ENCODE data around the gene TULP3. TPM values are rescaled to one million over a fixed set of nuclear protein-coding genes. Genes with fewer than 3 reads are reported as not detected.

TULP3 gene
- total RNA-seq, 2 donors from 2014 or later, result 19.5 to 23.6 TPM

DNA sequence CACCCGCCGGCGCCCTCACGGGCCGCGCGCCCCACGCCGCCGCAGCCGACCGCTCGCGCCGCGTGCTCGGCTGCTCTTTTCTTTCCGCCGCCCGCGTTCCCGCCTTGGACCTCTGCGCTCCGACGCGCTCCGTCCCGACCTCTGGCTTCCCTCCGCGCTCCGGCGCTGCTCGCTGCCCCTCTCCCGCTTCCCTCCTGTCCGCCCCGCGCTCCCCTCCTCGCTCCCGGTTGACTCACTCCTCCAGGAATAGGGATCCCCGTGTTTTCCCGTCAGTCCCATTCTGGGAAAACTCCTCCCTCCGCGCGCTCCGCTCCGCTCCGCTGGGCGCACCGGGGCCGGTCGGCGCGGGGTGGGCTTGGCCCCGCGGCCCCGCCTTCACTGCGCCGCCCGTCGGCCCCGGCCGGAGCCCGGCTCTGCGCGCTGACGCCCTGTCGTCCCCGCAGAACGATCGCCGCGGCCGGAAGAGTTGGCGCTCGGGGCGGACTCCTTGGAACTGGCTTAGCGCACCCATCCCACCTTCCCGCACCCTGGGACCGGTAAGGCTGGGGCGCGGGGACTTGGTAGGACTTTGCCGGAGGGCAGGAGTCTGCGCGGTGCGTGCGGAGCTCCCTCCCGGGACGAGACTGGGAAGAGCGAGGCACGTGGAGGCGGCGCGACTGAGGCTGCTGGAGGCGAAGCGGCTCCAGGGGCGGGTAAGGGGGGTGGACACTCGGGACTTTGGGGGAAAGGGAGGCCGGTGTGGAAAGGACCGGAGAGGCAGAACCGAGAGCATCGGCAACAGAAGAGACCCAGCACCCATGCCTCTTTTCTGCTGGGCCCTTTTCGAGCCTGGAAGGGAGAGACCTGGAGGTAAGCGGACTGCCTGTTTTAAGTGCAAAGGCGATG, 69.1 kb downstream of the TULP3 start:
- intact Hi-C loops (cut with DNase I), result no loop called here
- peak; percentile 91 for DNase-seq (ENCODE audit: low spot score)

DNA sequence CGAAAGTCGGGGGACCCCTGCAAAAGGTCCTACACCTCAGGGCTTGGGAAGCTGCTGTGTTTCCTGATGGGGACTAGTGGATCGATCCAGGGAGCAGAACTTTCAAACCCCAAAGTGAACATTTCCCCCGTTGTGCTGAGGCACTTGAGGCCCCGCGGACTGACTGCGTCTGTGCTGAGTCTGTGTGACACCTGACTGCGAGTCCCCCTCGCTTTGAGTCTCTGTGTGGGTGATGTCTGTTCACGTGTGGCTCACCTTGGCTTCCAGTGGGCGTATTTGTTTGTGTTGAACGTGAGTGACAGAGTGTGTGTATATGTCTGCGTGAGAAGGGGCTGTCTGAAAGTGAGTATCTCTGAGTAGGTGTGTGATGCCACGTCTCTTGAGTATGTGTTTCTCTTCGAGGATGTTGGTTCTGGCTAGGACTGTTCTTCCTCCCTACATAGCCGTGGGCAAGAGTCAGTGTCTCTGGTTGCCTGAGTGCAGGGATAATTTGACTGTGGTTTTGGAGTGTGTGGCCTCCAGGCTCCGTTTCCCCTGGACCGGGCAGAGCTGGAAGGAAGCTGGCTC, 69.8 kb downstream of the TULP3 start:
- intact Hi-C loops (cut with DNase I), result no loop called here
- DNase-seq (ENCODE audit: low spot score), result no peak

DNA sequence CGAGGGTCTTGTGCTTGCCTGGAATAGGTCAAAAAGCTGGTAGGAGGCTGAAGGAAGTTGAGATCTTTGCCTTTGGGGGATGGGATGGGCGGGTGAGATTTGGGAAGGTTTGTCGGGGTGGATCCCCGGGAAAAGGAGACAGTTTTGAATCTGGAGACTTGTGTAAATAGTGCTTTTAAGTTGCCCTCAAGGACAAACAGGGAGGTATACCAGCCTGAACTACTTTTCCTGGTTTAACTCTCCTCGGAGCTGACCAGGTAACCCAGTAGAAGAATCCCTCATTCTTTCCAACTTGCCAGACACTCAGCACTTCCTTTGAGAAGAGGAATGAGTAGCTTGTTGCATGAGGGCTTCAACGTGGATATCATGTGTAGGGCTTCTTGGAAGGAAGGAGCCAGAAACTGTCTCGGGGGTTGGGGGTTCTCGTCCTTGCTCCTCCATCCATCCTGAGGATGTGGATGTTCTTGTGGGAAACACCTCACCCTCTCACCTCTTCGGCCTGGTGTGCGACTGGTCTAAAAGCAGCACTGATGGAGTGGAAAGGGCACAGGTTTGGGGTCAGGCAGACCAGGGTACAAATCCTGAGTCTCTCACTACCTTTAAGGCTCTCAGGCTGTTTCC, 70.4 kb downstream of the TULP3 start:
- intact Hi-C loops (cut with DNase I), result no loop called here

DNA sequence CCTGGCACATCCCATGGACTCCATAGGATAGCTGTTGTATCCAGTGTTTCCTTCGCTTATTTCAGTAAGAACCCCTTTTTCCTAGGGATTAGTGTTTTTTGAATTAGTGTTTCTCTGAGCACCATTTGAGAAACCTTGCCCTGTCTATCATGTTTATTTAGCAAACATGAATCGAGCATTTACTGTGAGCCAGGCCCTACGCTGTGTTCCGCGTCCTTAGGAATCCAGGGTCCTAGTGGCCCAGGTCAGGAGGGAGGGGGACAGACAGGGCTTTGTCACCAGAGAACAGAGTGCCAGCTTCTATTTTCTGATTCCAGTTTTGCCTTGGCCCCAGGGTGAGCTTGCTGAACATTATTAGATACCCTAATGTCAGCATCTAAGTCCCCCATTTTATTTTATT, 71.0 kb downstream of the TULP3 start:
- no peak for DNase-seq (ENCODE audit: low spot score)
- intact Hi-C loops (cut with DNase I), result no loop called here

More for the DNA sequence above, 70.4 kb downstream of the TULP3 start:
- DNase-seq (ENCODE audit: low spot score), result no peak

DNA sequence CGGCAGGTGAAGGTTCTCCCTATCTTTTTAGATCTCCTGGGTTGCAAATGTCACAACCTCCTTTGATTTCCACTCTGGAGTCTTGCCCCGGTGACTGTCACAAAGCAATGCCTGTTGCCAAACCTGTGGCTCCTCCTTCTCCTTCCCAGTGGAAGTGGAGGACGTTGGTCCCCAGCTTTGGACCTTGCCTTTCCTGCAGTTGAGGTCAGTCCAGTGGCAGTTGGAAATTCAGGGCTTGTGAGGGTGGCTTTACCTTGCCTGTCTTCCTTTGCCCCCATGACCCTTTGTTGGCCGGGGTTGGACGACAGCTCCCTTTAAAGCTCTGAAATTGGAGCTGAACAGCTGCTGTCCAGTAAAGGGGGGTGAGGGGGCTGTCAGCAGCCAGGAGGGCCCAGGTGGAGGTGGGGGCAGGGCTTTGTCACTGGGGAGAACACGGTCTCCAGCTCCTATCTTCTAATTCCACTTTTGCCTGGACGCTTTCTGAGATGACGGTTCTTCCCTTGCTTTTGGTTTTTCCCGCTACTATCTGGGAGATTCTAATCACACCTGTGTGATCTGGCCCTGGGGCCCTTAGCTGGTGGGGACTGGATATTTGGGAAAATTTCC, 72.6 kb downstream of the TULP3 start:
- intact Hi-C loops (cut with DNase I), result no loop called here
- no peak for DNase-seq (ENCODE audit: low spot score)

DNA sequence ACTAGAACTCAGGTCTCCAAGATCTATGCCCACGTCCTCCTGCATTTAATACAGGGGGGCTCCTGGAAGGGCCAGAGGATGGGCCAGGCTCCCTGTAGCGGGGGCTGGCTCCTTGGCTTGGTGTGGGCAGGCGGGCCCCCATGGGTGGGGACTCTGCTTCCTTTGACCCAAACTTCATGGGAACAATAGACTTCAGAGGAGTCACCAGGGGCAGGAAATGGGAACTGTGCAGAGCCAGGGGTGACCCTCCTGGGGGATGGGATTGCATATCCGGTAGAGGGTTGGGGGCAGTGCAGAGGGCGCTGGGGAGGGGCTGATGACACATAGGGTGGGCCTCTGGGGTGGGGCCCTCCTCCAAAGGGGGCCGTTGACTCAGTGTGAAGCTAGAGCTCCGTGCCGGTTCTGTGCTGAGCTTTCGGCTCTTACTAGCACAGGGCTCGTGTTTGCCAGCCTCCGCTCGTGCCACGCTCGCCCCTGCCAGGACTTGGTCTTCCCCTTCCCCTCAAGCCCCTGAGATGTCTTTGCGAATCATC, 73.1 kb downstream of the TULP3 start:
- no peak for DNase-seq (ENCODE audit: low spot score)
- intact Hi-C loops (cut with DNase I), result no loop called here

DNA sequence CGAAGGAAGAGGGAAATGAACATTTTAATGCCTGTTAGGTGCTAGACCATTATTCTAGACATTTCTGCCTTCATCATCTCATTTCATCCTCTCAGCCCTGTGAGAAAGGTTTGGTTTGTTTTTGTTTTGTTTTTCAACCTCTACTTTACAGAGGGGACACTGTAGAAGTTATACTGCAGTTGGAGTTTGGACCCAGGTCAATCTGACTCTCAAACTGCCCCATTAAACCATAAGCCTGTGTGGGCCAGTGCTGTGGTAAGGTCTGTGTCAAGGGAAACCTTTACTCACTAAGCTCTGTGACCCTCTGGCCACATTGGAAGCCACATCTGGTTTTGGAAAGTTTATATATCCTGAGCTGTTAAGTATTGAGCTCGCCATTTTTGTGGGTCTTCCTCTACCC, 77.0 kb downstream of the TULP3 start:
- intact Hi-C loops (cut with DNase I), result no loop called here
- no peak for DNase-seq (ENCODE audit: low spot score)

DNA sequence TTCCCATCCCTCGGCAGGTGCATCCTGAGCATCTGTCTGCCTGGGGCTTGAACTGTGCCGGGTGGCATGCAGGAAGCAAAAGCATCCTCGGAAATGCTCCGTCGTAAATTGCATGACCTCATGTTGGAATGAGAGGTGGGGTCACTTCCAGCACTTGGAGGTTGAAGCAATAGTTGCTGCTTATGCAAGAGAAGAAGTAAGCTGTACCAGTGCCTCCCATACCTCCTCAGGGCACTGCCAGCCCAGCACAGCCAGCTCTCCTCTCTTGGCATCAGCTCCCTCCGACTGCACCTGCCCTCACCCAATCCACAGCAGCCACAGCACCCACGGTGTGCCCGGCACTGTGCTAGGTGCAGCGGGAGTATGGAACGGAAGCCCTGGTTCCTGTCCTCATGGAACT, 80.1 kb downstream of the TULP3 start:
- intact Hi-C loops (cut with DNase I), result no loop called here
- DNase-seq (ENCODE audit: low spot score), result no peak

DNA sequence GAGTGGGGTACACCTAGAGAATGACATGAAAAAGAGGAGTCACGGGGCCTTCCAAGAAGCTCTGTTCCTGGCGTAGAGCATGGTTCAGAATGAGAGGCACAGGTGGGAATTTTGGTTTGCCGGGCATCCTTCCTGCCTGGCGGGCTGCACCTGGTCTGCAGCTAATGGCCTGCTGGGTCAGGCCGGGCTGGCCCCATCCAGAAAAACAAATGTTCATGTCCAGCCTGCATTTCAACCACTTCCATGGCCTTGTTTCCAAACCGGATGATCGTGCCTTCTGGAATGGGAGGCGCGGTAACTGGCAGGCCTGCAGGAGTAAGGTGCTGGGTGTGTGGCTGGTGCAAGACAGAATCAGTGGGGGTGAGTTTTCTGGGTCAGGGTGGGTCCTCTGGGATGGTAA, 82.9 kb downstream of the TULP3 start:
- intact Hi-C loops (cut with DNase I), result no loop called here
- DNase-seq (ENCODE audit: low spot score), result no peak

DNA sequence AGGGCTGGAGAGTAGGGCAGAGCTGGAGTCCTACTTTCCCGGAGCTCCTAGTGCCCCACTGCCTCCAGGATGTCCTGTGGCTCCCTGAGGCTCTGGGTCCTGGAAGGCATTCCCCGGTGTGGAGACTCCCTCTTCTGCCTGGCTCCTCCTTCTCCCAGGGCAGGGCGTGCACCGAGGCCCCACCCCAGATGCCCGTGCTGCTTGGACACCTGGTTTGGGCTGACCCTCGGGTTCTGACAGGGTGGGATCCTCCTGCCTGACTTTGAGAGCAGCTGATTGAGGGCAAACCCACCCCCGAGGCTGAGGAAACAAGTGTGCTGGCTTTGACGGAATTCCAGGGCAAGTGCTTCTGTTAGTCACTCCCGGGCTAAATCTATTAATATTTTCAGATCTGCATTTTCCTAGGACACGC, 83.9 kb downstream of the TULP3 start:
- intact Hi-C loops (cut with DNase I), result no loop called here
- no peak for DNase-seq (ENCODE audit: low spot score)

DNA sequence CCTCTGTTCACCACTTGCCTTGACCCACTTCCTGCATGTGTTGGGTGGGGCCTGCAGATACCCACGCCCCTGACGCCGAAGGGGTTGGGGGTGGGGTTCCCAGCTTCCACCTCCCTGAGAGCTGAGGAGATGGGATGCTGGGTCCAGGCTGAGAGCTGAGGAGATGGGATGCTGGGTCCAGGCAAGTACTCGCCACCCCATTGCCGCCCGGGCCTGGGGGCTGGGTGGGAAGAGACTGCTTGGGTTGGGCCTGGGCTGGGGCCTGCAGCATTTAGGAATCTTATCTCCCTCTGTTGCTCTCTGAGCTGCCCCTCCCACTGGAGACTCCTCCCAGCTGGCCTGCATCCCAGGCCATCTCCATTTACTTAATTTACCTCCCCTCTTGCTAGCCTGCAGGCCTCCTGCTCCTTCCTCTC, 85.9 kb downstream of the TULP3 start:
- intact Hi-C loops (cut with DNase I), result no loop called here
- DNase-seq (ENCODE audit: low spot score), result no peak

DNA sequence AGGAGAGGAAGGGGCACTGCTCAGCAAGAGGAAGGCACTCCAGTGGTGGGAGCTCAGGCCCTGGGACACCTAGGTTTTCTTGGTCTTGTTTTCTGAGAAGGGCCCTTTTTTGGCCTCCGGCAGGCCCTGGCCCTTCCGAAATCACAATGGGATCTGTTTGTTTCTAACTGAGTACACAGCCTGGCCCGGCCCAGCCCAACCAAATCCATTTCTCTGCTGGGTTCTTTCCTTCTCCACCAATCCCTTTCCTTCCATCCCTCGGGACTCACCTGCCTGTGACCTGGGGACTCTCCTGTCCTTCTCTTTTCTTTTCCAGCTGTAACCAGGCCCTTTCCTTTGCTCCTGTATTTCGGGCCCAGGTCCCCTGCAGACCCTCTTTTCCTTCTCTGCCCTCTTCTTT, 87.1 kb downstream of the TULP3 start:
- DNase-seq (ENCODE audit: low spot score), result no peak
- intact Hi-C loops (cut with DNase I), result no loop called here

DNA sequence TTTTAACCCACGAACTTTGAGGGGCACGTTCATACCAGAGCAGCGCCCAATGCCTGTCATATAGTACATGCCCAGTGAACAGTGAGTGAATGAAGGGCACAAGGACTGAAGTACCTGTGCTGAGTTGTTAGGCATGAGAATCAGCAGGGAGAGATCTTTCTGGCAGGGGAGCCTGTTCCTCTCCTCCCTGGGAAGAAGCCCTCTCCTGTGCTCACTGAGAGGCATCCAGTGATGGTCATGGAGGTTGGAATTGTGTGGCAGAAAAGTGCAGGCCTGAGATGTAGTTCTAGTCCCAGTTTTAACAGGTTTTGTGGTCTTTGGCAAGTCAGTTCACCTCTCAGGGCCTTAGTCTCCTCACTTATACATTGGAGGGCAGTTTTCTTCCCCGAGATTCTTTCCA, 89.1 kb downstream of the TULP3 start:
- intact Hi-C loops (cut with DNase I), result no loop called here
- DNase-seq (ENCODE audit: low spot score), result no peak

DNA sequence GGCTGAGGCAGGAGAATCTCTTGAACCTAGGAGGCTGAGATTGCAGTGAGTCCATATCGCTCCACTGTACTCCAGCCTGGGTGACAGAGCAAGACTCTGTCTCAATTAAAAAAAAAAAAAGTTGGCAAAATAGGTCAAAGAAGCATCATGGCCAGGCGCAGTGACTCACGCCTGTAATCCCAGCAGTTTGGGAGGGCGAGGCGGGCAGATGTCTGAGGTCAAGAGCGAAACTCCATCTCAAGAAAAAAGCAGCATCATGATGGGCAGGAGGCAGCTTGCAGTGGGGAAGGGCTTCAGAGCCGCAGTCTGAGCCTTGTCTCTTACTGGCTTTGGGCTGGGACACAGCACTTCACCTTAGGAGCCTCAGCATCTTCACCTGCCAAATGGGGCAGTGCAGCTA, 89.9 kb downstream of the TULP3 start:
- DNase-seq (ENCODE audit: low spot score), result no peak
- intact Hi-C loops (cut with DNase I), result no loop called here

DNA sequence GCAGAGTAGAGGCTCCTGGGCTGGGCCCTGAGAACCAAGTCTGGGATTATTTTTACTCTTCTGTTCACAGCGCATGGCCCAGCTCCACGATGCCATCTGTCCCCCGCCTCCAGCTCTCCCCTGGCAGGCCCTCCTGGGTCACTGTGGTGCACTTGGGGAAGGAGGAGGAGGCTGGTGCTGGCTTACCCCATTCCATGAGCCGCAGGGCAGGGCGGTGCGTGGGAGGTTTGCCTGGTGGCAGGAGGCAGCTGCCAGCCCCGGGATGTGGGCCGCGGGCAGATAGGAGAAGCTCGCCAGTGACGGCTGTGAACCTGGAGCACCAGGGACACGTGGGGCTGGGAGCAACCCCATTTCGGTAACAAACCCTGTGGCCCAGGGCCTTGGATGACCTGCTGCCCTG, 91.7 kb downstream of the TULP3 start:
- intact Hi-C loops (cut with DNase I), result no loop called here
- DNase-seq (ENCODE audit: low spot score), result no peak

DNA sequence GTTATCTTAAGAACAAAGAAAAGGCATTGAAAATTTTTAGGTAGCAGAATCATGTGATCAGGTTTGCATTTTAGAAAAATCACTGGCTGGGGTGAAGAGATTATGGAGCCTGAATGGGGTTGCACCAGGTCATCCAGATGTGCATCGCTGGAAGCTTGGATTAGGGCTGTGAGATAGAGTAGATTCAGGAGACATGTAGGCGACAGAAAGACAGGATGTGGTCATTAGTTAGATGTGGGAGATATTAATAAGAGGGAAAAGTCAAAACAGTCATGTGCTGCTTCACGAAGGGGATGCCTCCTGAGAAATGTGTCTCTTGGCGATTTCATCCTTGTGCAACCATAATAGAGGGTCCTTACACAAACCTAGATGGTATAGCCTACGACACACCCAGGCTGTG, 93.6 kb downstream of the TULP3 start:
- no peak for DNase-seq (ENCODE audit: low spot score)
- intact Hi-C loops (cut with DNase I), result no loop called here

DNA sequence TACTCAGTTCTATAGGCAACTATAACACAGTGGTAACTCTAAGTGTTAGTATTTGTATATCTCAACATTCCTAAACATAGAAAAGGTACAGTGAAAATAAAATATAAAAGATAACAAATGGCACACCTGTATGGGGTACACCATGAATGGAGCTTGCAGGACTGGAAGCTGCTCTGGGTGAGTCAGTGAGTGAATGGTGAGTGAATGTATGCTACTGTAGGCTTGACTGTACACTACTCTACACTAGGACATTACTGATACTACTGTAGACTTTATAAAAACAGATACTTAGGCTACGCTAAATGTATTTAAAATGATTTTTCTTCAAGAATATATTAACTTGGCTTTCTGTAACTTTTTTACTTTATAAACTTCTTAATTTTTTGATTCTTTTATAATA, 94.0 kb downstream of the TULP3 start:
- no peak for DNase-seq (ENCODE audit: low spot score)
- intact Hi-C loops (cut with DNase I), result no loop called here

DNA sequence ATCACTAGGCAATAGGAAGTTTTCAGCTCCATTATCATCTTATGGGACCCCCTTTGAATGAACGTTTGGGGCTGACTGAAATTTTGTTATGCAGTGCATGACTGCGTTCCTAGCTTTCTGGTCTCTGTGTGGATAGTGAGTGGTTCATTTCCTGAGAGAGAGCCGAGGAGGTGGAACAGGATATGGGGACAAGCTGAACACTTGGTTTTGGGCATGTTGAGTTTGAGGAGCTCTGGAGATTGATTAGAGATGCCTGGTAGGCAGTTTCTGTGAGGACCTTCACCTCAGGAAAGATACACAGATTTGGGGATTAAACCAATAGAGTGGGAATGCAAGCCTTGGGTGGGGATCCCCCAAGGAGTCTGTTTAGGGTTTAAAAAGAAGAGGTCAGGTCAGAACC, 96.2 kb downstream of the TULP3 start:
- intact Hi-C loops (cut with DNase I), result no loop called here
- DNase-seq (ENCODE audit: low spot score), result no peak

DNA sequence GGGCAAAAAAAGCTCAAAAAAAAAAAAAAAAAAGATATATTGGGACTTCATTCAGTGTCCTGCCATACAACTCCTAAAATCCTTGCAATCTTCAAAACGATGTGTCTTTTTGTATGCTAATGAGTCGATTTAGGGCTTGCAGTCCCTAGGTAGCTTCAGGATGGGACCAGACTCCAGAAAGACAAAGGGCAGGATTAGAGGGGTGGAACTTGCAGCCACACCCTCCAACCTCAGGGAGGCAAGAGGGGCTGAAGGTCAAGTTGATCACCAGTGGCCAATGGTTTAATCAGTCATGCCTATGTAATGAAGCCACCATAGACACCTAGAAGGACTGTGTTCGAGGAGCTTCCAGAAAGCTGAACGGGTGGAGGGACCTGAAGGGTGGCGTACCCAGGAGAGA, 97.8 kb downstream of the TULP3 start:
- intact Hi-C loops (cut with DNase I), result no loop called here

More for the DNA sequence above, 97.8 kb downstream of the TULP3 start:
- no peak for DNase-seq (ENCODE audit: low spot score)

Data from posterior vena cava (tissue), 2 donors.